Parathyroid adenoma (tissue), 2 donors: ENCODE measurements around the gene DUS1L.

Experiments
- H2AFZ ChIP-seq: fragments of 300-600 bp; sonication (generic); one replicate; pipeline ENCODE4 v1.7.0; 2017; ENCODE audit warnings: antibody characterized with exemption, mild to moderate bottlenecking
- H3K27ac ChIP-seq: fragments of 300-600 bp; sonication (generic); one replicate; pipeline ENCODE4 v1.7.0; 2017
- H3K27me3 ChIP-seq: fragments of 300-600 bp; sonication (generic); one replicate; pipeline ENCODE4 v1.7.0; 2017; ENCODE audit warnings: low read length; ENCODE audit not compliant: control insufficient read depth, insufficient read depth
- H3K36me3 ChIP-seq: fragments of 300-600 bp; sonication (generic); one replicate; pipeline ENCODE4 v1.7.0; 2017; ENCODE audit warnings: low read length; ENCODE audit not compliant: control insufficient read depth, insufficient read depth
- H3K4me1 ChIP-seq: fragments of 300-600 bp; sonication (generic); one replicate; pipeline ENCODE4 v1.7.0; 2017; ENCODE audit warnings: control low read depth
- H3K4me2 ChIP-seq: fragments of 300-600 bp; sonication (generic); one replicate; pipeline ENCODE4 v1.7.0; 2017; ENCODE audit warnings: low read length
- H3K4me3 ChIP-seq: fragments of 300-600 bp; sonication (generic); one replicate; pipeline ENCODE4 v1.7.0; 2017; ENCODE audit warnings: low read depth, low read length
- H3K79me2 ChIP-seq: fragments of 300-600 bp; sonication (generic); one replicate; pipeline ENCODE4 v1.7.0; 2017; ENCODE audit warnings: control low read depth
- H3K9ac ChIP-seq: fragments of 300-600 bp; sonication (generic); one replicate; pipeline ENCODE4 v1.7.0; 2017; ENCODE audit warnings: mild to moderate bottlenecking
- H3K9me3 ChIP-seq: fragments of 300-600 bp; sonication (generic); one replicate; pipeline ENCODE4 v1.7.0; 2017; ENCODE audit warnings: low read length; ENCODE audit not compliant: control insufficient read depth
- TF ChIP-seq, protein P1 (sequence below): fragments of 300-600 bp; sonication (generic); IDR thresholded peaks from one replicate; pipeline ENCODE4 v1.7.0; 2017; ENCODE audit warnings: antibody characterized with exemption, mild to moderate bottlenecking
- donor health status: primary hyperparathyroidism.

The DUS1L gene

DNA sequence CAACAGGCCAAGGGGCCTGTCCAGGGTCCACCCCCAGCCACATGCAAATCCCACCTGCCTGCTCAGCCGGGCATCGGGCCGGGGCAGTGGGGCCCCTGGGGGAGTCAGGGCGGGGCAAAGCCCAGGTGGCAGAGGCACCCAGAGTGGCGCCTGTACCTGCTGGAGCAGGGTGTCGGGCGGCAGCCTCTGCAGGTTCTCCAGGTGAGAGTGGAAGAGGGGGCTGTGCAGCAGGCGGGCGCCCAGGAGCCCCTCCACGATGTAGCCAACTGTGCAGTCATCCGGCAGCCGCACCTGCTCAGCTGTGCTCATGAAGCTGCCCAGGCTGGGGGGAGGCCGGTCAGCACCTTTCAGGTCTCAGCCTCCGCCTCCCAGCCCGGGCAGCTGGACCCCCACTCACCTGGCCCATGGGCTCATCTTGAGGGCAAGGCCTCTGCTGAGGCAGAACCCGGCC lies 16.1 kb downstream of the DUS1L start:
- no peaks in the 10 kb centered on the region for H3K27me3 ChIP-seq

DNA sequence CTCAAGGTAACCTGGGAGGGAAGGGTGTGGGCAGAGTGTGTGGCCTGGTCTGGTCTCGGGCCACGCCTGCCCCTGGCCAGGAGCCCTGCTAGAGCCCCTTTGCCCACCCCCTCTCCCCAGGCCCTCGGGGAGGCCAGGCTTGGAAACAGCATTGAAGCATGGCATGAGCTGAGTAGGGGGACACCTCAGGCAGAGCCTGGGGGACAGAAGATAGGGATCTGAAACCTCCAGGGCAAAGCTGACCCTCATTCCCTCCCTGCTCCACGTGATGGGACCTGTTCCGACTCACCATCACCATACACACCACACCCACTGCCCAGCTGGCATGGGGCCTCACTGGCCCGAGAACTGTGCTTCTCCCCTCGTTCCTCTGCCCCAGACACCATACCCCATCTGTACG lies 16.5 kb downstream of the DUS1L start:
- Histone ChIP-seq H3K4me1 (no peaks in the 10 kb centered on the region), H2AFZ (no peak overlapping the region), H3K79me2 (no peaks in the 10 kb centered on the region), H3K36me3 (no peaks in the 10 kb centered on the region), H3K4me2 (no peak overlapping the region), H3K9ac (no peak overlapping the region), H3K27me3 (no peaks in the 10 kb centered on the region), H3K9me3 (no peaks in the 10 kb centered on the region), H3K4me3 (no peak overlapping the region), H3K27ac (no peak overlapping the region)
- TF ChIP-seq, protein P1, sequence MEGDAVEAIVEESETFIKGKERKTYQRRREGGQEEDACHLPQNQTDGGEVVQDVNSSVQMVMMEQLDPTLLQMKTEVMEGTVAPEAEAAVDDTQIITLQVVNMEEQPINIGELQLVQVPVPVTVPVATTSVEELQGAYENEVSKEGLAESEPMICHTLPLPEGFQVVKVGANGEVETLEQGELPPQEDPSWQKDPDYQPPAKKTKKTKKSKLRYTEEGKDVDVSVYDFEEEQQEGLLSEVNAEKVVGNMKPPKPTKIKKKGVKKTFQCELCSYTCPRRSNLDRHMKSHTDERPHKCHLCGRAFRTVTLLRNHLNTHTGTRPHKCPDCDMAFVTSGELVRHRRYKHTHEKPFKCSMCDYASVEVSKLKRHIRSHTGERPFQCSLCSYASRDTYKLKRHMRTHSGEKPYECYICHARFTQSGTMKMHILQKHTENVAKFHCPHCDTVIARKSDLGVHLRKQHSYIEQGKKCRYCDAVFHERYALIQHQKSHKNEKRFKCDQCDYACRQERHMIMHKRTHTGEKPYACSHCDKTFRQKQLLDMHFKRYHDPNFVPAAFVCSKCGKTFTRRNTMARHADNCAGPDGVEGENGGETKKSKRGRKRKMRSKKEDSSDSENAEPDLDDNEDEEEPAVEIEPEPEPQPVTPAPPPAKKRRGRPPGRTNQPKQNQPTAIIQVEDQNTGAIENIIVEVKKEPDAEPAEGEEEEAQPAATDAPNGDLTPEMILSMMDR: no peak

More for the DNA sequence above, 16.1 kb downstream of the DUS1L start:
- Histone ChIP-seq H3K36me3 (no peaks in the 10 kb centered on the region), H2AFZ (no peak overlapping the region), H3K4me3 (no peak overlapping the region), H3K27ac (no peak overlapping the region), H3K9me3 (no peaks in the 10 kb centered on the region), H3K4me2 (no peak overlapping the region), H3K4me1 (no peaks in the 10 kb centered on the region), H3K79me2 (no peaks in the 10 kb centered on the region), H3K9ac (no peak overlapping the region)
- TF ChIP-seq, protein P1: no peak

DNA sequence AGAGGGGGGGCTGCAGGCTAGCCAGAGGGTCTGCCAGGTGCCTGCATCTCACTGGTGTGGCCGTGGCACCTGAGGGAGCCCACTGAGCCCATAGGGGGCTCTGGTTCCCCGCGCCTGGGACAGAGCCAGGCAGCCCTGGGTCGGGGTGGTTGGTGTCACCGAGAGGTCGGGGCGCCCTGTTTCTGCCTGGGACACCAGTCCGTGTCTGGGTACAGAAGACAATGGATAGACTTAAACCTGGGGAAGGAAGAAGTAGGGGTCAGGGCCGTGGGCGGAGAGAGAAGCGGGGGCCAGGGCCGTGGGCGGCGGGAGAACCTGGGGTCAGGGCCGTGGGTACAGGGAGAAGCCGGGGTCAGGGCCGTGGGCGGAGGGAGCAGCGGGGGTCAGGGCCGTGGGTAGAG lies 17.0 kb downstream of the DUS1L start:
- H3K27me3 ChIP-seq: no peaks in the 10 kb centered on the region
- H3K36me3 ChIP-seq: no peaks in the 10 kb centered on the region

DNA sequence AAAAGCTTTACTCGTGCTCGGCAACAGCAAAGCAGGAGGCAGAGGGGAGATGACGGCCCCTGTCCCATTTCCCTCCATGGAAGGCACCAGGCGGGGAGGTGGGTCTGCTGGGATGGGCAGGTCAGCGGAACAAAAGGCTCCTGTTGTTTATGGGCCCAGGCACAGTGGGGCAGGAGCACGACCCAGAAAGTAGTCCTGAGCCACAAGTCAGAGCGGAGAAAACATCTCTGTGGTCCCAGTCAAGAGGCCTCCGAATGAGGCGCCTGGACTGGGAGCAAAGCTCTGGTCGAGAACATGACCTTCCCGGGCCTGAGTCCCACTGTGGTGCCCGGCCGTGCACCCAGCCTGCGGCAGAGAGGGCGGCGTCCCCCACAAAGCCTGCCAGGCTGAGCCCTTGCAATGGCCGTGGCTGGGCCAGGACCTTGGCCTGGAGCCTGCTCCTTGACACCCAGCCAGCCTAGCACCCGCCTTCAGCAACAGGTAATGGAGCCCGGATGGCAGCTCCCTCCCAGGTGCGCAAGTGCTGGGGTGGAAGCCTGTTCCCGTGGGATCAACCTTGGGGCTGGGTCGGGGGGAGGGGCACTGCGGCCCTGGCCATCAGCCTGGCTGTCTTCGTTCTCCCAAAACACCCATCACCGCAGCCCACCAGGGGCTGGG lies 17.6 kb downstream of the DUS1L start:
- H3K27me3 ChIP-seq: no peaks in the 10 kb centered on the region
- no peak overlapping the region for H3K27ac ChIP-seq

More for the DNA sequence above, 17.0 kb downstream of the DUS1L start:
- Histone ChIP-seq H3K27ac (no peak overlapping the region), H3K4me1 (no peaks in the 10 kb centered on the region), H3K79me2 (no peaks in the 10 kb centered on the region), H3K9me3 (no peaks in the 10 kb centered on the region), H3K4me3 (no peak overlapping the region), H2AFZ (no peak overlapping the region), H3K9ac (no peak overlapping the region), H3K4me2 (no peak overlapping the region)
- TF ChIP-seq, protein P1: no peak

More for the DNA sequence above, 17.6 kb downstream of the DUS1L start:
- Histone ChIP-seq H3K4me3 (no peak overlapping the region), H3K9me3 (no peaks in the 10 kb centered on the region), H3K79me2 (no peaks in the 10 kb centered on the region), H3K9ac (no peak overlapping the region), H2AFZ (no peak overlapping the region), H3K4me2 (no peak overlapping the region), H3K4me1 (no peaks in the 10 kb centered on the region), H3K36me3 (no peaks in the 10 kb centered on the region)
- TF ChIP-seq, protein P1: no peak
